Neural cell (in vitro differentiated cells): ENCODE data around the gene S100A1. TPM values are rescaled to one million over a fixed set of nuclear protein-coding genes. Genes with fewer than 3 reads are reported as not detected.
A peak's percentile ranks its signal among the peaks of the same experiment; 100 is the strongest.

ENCODE experiments used
- H2AFZ ChIP-seq: fragments of 200-600, 300-800 bp; sonication (generic), shearing (Covaris generic); 2 replicates; pipeline ENCODE4 v1.6.0; 2014; ENCODE audit warnings: low read depth, mild to moderate bottlenecking, antibody characterized with exemption, low read length, moderate library complexity
- H3F3A ChIP-seq: fragments of 200-600 bp; shearing (Covaris generic); 2 replicates; pipeline ENCODE4 v1.6.1; 2016; ENCODE audit warnings: mild to moderate bottlenecking, moderate library complexity, mixed read lengths, antibody characterized with exemption, low read length; ENCODE audit not compliant: insufficient read depth, poor library complexity, severe bottlenecking
- H3K27ac ChIP-seq: fragments of 200-600, 300-800 bp; sonication (generic), shearing (Covaris generic); 2 replicates; pipeline ENCODE4 v1.5.1; 2014; ENCODE audit warnings: mild to moderate bottlenecking, low read length, moderate library complexity
- H3K27me3 ChIP-seq: fragments of 300-800, 200-600 bp; sonication (generic), shearing (Covaris generic); 2 replicates; pipeline ENCODE4 v1.6.0; 2014; ENCODE audit warnings: mild to moderate bottlenecking, low read depth, low read length, moderate library complexity; ENCODE audit not compliant: insufficient read depth
- H3K36me3 ChIP-seq: fragments of 300-800, 200-600 bp; sonication (generic), shearing (Covaris generic); 2 replicates; pipeline ENCODE4 v1.5.1; 2014; ENCODE audit warnings: mild to moderate bottlenecking, antibody characterized with exemption, low read length, moderate library complexity; ENCODE audit not compliant: insufficient read depth
- H3K4me2 ChIP-seq: fragments of 300-800, 200-600 bp; sonication (generic), shearing (Covaris generic); 2 replicates; pipeline ENCODE4 v1.6.0; 2014; ENCODE audit warnings: mild to moderate bottlenecking, low read length
- H3K4me3 ChIP-seq: fragments of 300-800, 200-600 bp; sonication (generic), shearing (Covaris generic); 2 replicates; pipeline ENCODE4 v1.5.1; 2014; ENCODE audit warnings: mild to moderate bottlenecking, low read length, moderate library complexity
- H3K79me2 ChIP-seq: fragments of 200-600 bp; shearing (Covaris generic); replicated peaks from 2 replicates; pipeline ENCODE4 v1.6.0; 2014; ENCODE audit warnings: mild to moderate bottlenecking, low read length, moderate library complexity; ENCODE audit not compliant: insufficient read depth
- H3K9ac ChIP-seq: fragments of 300-800, 200-600 bp; sonication (generic), shearing (Covaris generic); 2 replicates; pipeline ENCODE4 v1.6.1; 2016; ENCODE audit warnings: mild to moderate bottlenecking, low read length, mixed read lengths
- H3K9me2 ChIP-seq: fragments of 200-600 bp; shearing (Covaris generic); 2 replicates; pipeline ENCODE4 v1.6.1; 2016; ENCODE audit warnings: mild to moderate bottlenecking, low read length, mixed read lengths; ENCODE audit not compliant: insufficient read depth
- H3K9me3 ChIP-seq: fragments of 200-600, 300-800 bp; sonication (generic), shearing (Covaris generic); 2 replicates; pipeline ENCODE4 v1.6.1; 2016; ENCODE audit warnings: mild to moderate bottlenecking, mixed run types, low read length, moderate library complexity, mixed read lengths
- H4K20me1 ChIP-seq: fragments of 200-600 bp; shearing (Covaris generic); 2 replicates; pipeline ENCODE4 v1.6.1; 2016; ENCODE audit warnings: mild to moderate bottlenecking, mixed run types; ENCODE audit not compliant: insufficient read depth
- EP300 ChIP-seq: fragments of 450-650 bp; conservative IDR thresholded peaks from 2 replicates; pipeline ENCODE4 v1.6.1; 2014; ENCODE audit warnings: antibody characterized with exemption, mild to moderate bottlenecking, moderate library complexity; ENCODE audit not compliant: poor library complexity, severe bottlenecking
- EZH2 ChIP-seq: fragments of 200-600, 300-800 bp; shearing (Covaris generic), sonication (generic); IDR thresholded peaks from 2 replicates; pipeline ENCODE4 v1.6.1; 2014; ENCODE audit warnings: antibody characterized with exemption, low read length, borderline replicate concordance, mild to moderate bottlenecking; ENCODE audit not compliant: insufficient read depth, poor library complexity, severe bottlenecking
- MXI1 ChIP-seq: fragments of 450-650 bp; conservative IDR thresholded peaks from 2 replicates; pipeline ENCODE4 v1.6.1; 2014; ENCODE audit warnings: antibody characterized with exemption, mild to moderate bottlenecking; ENCODE audit not compliant: poor library complexity, severe bottlenecking
- POLR2AphosphoS5 ChIP-seq: IDR thresholded peaks from 2 replicates; pipeline ENCODE4 v1.6.1; 2012
- RAD21 ChIP-seq: fragments of 450-650 bp; conservative IDR thresholded peaks from 2 replicates; pipeline ENCODE4 v1.6.1; 2014; ENCODE audit warnings: antibody characterized with exemption, mild to moderate bottlenecking, moderate library complexity
- SMC3 ChIP-seq: fragments of 450-650 bp; conservative IDR thresholded peaks from 2 replicates; pipeline ENCODE4 v1.6.1; 2014; ENCODE audit warnings: antibody characterized with exemption, mild to moderate bottlenecking, moderate library complexity; ENCODE audit not compliant: poor library complexity
- polyA plus RNA-seq: library from polyadenylated mRNA; depleted of rRNA; stranded (reverse); fragments of >200 nt; gene quantifications from 2 replicates; pipeline ENCODE4 v1.2.3, GENCODE V29; 2014
- TF ChIP-seq, protein P1 (sequence below): IDR thresholded peaks from 2 replicates; pipeline ENCODE4 v1.6.1; 2012; ENCODE audit warnings: borderline replicate concordance
- TF ChIP-seq, protein P2 (sequence below): fragments of 450-650 bp; IDR thresholded peaks from 2 replicates; pipeline ENCODE4 v1.5.1; 2014; ENCODE audit warnings: antibody characterized with exemption, mild to moderate bottlenecking, moderate library complexity; ENCODE audit not compliant: poor library complexity, severe bottlenecking

S100A1 gene
- polyA plus RNA-seq, 1 donor from 2014 or later: not detected

DNA sequence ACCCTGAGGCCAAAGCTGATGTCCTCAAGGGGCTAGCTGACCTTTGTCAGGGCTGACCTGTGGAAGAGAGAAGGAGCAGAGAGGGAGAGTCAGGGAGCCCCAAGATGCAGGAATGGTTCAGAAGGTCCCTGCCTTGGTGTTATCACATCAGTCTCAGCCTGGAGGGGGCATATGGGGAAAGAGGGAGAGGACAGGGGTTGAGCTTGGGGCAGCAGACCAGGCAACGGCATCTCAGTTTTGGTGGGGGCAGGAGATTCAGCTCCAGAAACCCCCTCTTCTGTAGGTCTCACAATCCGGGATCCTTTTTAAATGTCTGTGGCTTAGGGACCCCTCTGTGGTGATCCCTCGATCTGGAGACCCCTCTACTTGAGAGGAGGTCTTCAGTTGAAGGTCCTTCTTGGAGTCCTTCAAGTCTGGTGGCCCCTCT lies 1.7 kb upstream of the S100A1 start:
- H3F3A ChIP-seq: no peaks in the 10 kb centered on the region
- no peak overlapping the region for H3K27ac ChIP-seq
- H3K9ac ChIP-seq: no peak overlapping the region
- no peaks in the 10 kb centered on the region for H3K9me3 ChIP-seq
- no peak for TF ChIP-seq RAD21
- no peak for TF ChIP-seq EZH2
- TF ChIP-seq MXI1: no peak
- no peak for TF ChIP-seq POLR2AphosphoS5
- TF ChIP-seq SMC3: no peak
- TF ChIP-seq, protein P1, sequence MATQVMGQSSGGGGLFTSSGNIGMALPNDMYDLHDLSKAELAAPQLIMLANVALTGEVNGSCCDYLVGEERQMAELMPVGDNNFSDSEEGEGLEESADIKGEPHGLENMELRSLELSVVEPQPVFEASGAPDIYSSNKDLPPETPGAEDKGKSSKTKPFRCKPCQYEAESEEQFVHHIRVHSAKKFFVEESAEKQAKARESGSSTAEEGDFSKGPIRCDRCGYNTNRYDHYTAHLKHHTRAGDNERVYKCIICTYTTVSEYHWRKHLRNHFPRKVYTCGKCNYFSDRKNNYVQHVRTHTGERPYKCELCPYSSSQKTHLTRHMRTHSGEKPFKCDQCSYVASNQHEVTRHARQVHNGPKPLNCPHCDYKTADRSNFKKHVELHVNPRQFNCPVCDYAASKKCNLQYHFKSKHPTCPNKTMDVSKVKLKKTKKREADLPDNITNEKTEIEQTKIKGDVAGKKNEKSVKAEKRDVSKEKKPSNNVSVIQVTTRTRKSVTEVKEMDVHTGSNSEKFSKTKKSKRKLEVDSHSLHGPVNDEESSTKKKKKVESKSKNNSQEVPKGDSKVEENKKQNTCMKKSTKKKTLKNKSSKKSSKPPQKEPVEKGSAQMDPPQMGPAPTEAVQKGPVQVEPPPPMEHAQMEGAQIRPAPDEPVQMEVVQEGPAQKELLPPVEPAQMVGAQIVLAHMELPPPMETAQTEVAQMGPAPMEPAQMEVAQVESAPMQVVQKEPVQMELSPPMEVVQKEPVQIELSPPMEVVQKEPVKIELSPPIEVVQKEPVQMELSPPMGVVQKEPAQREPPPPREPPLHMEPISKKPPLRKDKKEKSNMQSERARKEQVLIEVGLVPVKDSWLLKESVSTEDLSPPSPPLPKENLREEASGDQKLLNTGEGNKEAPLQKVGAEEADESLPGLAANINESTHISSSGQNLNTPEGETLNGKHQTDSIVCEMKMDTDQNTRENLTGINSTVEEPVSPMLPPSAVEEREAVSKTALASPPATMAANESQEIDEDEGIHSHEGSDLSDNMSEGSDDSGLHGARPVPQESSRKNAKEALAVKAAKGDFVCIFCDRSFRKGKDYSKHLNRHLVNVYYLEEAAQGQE: no peak
- TF ChIP-seq EP300: no peak
- TF ChIP-seq, protein P2, sequence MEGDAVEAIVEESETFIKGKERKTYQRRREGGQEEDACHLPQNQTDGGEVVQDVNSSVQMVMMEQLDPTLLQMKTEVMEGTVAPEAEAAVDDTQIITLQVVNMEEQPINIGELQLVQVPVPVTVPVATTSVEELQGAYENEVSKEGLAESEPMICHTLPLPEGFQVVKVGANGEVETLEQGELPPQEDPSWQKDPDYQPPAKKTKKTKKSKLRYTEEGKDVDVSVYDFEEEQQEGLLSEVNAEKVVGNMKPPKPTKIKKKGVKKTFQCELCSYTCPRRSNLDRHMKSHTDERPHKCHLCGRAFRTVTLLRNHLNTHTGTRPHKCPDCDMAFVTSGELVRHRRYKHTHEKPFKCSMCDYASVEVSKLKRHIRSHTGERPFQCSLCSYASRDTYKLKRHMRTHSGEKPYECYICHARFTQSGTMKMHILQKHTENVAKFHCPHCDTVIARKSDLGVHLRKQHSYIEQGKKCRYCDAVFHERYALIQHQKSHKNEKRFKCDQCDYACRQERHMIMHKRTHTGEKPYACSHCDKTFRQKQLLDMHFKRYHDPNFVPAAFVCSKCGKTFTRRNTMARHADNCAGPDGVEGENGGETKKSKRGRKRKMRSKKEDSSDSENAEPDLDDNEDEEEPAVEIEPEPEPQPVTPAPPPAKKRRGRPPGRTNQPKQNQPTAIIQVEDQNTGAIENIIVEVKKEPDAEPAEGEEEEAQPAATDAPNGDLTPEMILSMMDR: no peak
- H3K79me2 ChIP-seq: no peaks in the 10 kb centered on the region
- no peaks in the 10 kb centered on the region for H3K9me2 ChIP-seq
- no peak overlapping the region for H3K4me3 ChIP-seq
- no peaks in the 10 kb centered on the region for H3K27me3 ChIP-seq
- H3K4me2 ChIP-seq: no peak overlapping the region
- no peaks in the 10 kb centered on the region for H3K36me3 ChIP-seq
- no peak overlapping the region for H2AFZ ChIP-seq
- no peaks in the 10 kb centered on the region for H4K20me1 ChIP-seq

DNA sequence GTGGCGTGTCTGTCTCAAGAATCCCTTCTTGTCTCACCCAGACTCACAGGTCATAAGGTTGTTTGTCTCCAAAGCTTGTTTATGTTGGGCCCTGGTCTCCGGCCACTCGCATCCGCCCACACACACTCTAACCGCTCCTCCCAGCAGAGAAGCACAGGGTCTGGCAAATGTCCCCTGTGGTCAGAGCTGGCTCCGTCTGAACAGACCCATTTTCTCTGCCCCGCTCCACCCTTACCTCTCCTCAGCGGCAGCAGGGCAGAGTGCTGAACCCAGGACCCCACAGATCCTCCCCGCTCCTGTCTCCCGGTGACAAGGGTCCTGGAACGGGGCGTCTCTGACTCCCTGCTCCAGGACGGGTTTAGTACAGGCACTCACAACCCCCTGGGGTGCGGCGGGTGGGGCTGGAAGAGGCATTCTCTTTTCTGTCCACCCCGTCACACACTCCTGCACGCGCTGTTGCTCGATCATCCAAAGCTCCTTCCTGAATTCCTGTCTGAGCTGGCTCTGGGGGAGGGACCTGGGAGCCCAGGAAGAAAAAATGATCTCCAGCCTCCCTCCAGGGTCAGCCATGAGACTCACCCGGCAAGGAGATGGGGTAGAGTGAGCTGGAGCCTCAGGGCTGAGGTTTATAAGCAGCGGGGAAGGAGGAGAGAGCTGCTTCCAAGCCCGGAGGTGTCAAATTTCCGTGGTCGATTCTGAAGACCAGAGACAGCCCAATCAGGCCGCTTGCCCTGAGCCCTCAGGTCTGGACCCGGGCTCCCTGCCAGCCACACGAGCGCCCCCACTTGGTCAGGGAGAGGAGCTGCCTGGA lies 1.1 kb upstream of the S100A1 start, which contains the start of gene S100A13:
TSS of gene S100A13 (minus strand) at position 602 of the 811 bp plus-strand sequence. CDS start 1,033 bp downstream, outside the sequence.
- Histone ChIP-seq H3K27me3 (no peaks in the 10 kb centered on the region), H3K9me3 (no peaks in the 10 kb centered on the region), H3K79me2 (no peaks in the 10 kb centered on the region), H3K9ac (no peak within 1 kb of the TSS), H2AFZ (peak within 1 kb of the TSS; percentile 43), H3K4me2 (no peak within 1 kb of the TSS), H4K20me1 (no peaks in the 10 kb centered on the region), H3K27ac (no peak within 1 kb of the TSS), H3K36me3 (no peaks in the 10 kb centered on the region), H3K4me3 (no peak within 1 kb of the TSS), H3K9me2 (no peaks in the 10 kb centered on the region), H3F3A (no peaks in the 10 kb centered on the region)
- TF ChIP-seq, protein P2: peak; percentile 41
- TF ChIP-seq, protein P1: no peak
